Measurements from ENCODE around the gene CDC42.
"Not testable (repeated sequence)": the region's sequence is repeated elsewhere in the genome, so short reads cannot be mapped to it uniquely, and the experiment has no call there.

The CDC42 gene

DNA sequence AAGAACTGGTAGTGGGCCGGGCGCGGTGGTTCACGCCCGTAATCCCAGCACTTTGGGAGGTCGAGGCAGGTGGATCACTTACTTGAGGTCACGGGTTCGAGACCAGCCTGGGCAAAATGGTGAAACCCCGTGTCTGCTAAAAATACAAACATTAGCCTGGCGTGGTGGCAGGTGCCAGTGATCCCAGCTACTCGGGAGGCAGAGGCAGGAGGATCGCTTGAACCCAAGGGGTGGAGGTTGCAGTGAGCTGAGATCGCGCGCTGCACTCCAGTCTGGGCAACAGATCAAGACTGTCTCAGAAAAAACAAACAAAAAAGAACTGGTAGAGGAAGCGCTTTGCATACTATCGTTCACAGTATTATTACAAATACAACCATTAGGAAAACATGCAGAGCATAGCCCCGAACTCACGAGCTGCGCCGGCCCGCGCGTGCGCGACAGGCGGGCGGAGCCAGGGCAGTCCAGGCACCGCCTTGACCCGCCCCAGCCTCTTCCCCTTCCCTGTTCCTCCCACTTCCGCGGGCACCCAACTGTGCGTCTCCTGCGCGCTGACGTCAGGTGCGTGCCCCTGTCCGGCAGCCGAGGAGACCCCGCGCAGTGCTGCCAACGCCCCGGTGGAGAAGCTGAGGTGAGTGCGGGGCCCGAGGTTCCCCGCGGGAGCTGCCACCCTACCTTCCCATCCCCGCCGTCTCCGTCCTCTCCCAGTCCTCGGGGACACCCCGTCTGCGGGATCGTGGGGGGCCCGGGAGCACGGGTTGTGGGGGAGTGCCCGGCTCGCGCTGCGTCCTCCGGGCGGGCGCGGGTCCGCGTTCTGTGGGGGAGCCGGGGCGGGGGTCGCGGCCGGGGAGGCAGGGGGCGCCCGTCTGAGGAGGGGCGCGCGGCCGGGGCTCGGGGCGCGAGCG is at the start of gene CDC42:
Gene CDC42 (plus strand): TSS at position 595 of the 902 bp plus-strand sequence. CDS start 25,770 bp downstream, outside the sequence.
- DNase-seq (ENCODE audit: low read depth in 2 of 2, low spot score in 1 of 2): peak; percentile 91 to 92

DNA sequence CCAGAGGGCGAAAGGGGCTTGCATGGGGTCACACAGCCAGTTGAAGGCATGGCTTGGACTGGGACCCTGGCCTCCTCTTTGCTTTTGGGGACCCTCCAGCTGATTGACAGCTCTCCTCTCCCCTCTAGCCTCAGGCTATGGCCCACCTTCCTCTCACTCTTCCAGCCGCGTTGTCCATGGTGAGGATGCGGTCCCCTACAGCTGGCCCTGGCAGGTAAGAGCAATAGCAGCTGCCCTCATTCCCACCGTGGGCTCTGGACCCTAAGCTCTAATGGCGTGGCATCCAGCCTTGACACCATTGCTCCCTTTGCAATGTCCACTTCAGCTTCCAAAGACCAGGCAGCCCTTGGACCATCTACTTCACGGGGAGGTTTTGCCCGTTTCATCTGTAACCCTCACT is 49.6 kb upstream of the CDC42 start:
- not testable (repeated sequence) for DNase-seq (ENCODE audit: low read depth in 2 of 2, low spot score in 1 of 2)

DNA sequence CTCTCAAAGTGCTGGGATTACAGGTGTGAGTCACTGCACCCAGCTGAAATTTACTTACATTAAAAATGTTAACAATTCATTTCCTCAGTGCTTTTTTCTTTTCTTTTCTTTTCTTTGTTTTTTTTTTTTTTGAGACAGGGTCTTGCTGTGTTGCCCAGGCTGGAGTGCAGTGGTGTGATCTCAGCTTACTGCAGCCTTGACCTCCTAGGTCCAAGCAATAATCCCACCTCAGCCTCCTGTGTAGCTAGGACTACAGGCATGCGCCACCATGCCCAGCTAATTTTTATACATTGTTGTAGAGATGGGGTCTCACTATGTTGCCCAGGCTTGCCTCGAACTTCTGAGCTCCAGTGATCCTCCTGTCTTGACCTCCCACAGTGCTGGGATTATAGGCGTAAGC is 48.5 kb upstream of the CDC42 start:
- DNase-seq (ENCODE audit: low read depth in 2 of 2, low spot score in 1 of 2): not testable (repeated sequence)

DNA sequence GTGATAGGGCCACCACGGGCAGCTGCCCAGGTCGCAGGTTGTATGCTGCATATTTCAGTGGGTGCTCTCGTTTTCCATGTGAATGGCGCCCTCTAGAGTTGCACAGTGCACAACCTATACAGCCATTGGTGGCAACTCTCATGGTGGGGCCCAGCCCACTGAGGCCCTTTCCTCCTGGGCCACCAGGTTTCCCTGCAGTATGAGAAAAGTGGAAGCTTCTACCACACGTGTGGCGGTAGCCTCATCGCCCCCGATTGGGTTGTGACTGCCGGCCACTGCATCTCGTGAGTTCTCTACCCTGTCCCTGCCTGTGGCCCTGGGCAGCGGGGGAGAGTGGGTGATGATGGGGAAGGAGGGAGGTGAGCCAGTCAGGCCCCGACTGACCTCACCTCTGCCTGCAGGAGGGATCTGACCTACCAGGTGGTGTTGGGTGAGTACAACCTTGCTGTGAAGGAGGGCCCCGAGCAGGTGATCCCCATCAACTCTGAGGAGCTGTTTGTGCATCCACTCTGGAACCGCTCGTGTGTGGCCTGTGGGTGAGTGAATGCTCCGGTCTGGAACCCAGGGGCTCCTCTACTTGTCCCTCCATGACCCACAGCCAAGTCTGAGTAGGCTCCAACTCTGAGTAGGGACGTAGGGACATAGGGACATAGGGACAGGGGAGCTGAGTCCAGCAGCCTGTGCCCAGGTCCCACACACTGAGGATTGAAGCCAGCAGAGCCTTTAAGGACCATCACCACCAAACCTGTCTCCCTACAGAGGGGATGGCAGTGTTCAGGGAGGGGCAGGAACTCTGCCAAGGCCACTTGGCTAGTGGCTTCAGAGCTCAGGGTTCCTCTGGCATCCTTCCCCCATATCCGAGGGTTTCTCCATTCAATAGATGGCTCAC is 47.0 kb upstream of the CDC42 start:
- not testable (repeated sequence) for DNase-seq (ENCODE audit: low read depth in 2 of 2, low spot score in 1 of 2)

DNA sequence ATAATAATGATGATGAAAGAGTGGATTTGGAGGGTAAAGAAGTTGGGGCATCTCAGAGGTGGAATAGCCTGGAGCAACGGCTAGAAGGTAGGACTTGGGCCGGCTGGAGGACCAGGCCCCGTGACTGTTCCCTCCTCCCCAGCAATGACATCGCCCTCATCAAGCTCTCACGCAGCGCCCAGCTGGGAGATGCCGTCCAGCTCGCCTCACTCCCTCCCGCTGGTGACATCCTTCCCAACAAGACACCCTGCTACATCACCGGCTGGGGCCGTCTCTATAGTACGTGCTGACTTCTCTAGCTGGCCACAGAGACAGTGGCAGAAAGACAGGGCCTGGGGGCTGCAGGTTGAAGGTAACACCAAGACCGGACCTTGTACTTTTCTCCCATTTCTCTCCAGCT is 45.8 kb upstream of the CDC42 start:
- DNase-seq (ENCODE audit: low read depth in 2 of 2, low spot score in 1 of 2): not testable (repeated sequence)

DNA sequence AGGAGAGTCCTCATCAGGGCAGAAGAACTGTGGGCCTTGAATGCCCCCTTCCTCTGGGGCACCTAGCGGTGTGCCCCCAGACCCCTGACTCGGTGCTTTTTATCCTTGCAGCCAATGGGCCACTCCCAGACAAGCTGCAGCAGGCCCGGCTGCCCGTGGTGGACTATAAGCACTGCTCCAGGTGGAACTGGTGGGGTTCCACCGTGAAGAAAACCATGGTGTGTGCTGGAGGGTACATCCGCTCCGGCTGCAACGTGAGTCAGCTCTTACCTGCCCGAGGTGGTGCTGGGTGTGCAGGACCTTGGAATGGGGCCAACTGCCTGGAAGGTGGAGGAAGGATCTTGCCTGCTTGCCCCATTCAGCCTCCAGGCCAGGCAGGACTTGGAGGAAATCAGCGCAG is 45.2 kb upstream of the CDC42 start:
- not testable (repeated sequence) for DNase-seq (ENCODE audit: low read depth in 2 of 2, low spot score in 1 of 2)

DNA sequence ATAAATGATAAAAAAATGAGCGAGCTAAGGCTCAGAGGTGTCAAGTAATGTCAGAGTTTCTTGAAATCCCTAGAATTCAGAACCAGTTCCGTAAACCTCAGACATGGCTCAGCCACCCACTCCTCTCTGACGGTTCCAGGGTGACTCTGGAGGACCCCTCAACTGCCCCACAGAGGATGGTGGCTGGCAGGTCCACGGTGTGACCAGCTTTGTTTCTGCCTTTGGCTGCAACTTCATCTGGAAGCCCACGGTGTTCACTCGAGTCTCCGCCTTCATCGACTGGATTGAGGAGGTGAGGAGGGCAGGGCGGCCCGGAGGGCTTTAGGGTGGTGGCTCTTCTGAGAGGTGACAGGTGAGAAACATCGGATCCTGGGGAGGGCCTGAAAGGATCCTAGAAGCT is 42.9 kb upstream of the CDC42 start:
- DNase-seq (ENCODE audit: low read depth in 2 of 2, low spot score in 1 of 2): not testable (repeated sequence)

DNA sequence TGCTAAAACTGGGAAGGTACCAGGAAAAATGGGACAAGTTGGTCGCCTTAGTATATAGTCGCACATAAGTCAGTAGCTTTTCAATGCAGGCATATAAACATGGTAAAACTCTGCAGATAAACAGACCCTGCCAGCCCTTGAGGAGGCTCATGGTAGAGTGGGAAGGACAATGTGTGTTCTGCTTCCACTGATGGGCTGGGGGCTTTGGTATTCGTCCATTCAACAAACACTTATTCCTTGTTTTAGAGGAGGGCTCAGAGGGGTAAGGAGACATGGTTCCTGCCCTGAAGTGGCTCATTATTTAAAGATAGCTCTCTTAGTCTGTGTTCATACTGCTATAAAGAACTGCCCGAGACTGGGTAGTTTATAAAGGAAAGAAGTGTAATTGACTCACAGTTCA is 39.8 kb upstream of the CDC42 start:
- DNase-seq (ENCODE audit: low read depth in 2 of 2, low spot score in 1 of 2): not testable (repeated sequence)

DNA sequence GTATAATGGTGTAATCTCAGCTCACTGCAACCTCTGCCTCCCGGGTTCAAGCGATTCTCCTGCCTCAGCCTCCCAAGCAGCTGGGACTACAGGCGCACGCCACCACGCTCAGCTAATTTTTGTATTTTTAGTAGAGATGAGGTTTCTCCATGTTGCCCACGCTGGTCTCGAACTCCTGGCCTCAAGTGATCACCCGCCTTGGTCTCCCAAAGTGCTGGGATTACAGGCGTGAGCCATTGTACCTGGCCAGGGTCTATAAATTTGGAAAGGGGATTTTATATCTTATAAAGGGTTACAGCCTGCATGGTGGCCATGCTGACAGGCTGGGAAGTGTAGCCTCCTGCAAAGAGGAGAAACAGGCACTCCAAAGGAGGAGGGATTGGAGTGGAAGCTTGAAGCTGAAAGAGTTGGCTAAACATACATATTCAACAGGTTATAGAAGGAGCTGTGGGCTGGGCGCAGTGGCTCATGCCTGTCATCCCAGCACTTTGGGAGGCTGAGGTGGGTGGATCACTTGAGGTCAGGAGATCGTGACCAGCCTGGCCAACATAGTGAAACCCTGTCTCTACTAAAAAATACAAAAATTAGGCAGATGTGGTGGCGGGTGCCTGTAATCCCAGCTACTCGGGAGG is 37.8 kb upstream of the CDC42 start:
- not testable (repeated sequence) for DNase-seq (ENCODE audit: low read depth in 2 of 2, low spot score in 1 of 2)

DNA sequence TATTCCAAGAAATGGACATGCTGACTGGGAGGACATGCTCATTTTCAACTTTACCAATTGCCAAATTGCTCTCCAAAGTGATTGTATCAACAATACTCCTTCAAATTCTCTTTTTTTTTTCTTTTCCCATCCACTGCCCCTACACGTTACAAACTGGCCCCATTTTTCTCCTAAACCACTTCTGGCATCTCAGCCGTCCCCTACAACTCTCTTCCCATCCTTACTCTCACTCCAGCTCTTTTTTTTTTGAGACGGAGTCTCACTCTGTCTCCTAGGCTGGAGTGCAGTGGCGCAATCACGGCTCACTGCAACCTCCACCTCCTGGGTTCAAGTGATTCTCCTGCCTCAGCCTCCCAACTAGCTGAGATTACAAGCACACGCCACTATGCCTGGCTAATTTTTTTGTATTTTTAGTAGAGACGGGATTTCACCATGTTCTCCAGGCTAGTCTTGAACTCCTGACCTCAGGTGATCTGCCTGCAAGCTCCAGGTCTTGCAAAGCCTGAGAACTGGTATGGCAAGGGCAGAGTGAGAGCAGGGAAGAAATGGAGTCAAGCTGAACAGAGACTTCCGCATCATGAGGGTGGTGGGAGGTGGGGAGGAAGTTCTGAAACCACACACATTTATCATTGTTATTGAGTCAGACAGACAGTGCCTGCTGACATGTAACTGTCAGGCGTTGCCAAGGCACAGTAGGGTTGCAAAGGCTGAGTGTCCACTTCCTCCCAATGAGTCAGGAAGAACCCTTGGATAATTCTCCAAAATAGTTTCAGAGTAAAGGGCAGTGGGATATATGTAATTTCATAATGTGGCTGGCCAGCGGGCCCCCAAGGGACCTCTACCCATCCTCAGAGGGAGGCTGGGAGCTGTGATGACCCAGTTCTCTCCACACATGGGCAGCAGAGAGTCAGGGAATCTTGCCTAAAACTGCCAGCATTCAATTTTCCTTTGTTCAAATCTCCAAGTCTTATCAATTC is 33.6 kb upstream of the CDC42 start:
- DNase-seq (ENCODE audit: low read depth in 2 of 2, low spot score in 1 of 2): peak; percentile 20 to 49

DNA sequence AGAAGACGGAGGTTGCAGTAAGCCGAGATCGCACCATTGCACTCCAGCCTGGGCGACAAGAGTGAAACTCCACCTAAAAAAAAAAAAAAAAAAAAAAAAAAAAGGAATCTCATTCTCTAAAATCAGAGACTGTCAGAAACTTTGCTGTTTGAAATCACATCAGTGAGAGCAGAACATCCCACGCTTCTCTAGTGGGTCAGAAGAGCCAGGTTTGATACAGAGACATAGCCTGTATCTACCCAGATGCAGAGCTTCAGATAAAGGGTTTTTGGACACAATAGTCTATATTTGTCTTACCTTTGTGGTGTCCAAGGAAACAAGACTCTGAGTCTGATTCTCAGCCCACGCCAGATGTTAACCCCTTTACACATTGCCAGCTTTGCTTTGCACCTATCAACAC is 31.4 kb upstream of the CDC42 start:
- DNase-seq (ENCODE audit: low read depth in 2 of 2, low spot score in 1 of 2): no peak

DNA sequence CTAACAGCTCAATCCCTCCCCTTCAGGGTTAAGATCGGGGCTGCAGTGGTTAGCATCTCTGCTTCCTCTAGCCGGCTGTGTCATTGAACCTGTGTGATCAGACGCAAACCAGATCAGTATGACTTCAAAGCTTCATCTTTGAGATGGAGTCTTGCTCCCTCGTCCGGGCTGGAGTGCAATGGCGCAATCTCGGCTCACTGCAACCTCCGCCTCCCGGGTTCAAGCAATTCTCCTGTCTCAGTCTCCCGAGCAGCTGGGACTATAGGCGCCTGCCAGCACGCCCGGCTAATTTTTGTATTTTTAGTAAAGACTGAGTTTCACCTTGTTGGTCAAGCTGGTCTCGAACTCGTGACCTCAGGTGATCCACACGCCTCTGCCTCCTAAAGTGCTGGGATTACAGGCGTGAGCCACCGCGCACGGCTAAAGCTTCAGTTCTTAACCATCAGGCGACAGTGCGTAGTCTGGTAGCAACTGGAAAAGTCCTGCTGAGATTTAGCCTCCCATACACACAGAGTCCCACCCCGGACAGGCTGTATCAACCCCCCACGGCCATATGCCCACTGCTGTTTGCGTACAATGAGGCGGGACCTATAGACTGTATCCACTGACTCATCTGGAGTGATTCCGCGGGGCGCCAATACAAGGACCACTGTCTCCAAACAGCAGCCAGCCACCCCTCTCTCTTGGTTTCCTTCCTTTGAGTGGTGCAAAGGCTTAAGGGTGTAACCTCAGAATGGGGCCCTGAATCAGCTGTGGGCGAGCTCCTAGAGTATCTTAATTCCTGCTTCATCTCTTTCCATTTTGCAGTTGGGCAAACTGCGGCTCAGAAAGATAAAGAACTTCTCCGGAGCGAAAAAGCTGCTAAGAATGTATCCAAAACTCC is 27.8 kb upstream of the CDC42 start:
- peak; percentile 43 to 45 for DNase-seq (ENCODE audit: low read depth in 2 of 2, low spot score in 1 of 2)

DNA sequence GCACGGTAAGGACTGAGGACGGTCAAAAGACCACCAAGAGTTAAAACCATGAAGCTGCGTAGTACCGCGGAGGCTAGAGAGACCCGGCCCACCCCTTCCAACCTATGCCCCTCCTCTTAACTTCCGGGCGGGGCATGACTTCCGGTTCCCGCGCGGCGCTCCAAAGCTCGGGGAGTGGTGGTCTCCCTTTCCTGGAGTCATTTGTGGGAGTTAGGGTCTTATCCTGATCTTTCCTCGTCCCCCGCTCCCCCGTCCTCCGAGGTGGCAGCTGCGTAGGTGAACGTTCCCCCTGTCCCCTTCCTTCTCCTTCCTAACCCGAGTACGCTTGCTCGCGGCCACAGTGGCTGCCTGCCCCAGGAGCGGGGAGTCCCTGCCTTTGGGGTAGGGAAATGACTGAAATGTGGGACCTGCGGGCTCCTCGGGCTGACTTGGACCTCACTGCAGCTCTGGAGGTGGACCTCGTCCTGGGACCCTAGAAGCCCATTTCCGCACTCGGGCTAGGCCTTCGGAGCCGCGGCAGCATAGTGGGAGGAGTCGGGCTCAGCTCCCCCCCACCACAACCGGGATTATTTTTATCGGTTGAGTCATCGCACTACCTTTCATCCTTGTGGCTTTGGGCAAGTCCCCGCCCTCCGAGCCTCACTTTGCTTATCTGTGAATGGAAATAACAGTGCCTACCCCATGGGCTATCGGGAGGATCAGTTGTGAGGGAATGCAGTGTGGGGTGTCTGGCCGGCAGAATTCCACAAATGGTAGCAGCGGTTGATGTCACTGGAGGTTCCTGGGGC is 26.9 kb upstream of the CDC42 start:
- DNase-seq (ENCODE audit: low read depth in 2 of 2, low spot score in 1 of 2): peak; percentile 75 to 83

DNA sequence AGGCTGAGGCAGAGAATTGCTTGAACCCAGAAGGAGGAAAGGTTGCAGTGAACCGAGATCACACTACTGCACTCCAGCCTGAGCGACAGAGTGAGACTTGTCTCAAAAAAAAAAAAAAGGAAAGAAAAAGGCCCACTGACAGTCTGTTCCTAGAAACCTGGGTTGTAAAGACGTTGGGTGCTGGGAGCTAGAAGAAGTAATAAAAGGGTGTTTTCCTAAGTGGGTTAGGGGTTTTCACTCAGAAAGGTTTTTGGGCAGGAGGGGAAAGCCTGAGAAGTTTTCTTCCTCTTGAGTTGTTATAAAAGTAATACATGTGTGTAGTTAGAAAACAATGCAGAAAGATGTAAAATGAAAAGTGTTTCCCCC is 25.6 kb upstream of the CDC42 start:
- DNase-seq (ENCODE audit: low read depth in 2 of 2, low spot score in 1 of 2): no peak

DNA sequence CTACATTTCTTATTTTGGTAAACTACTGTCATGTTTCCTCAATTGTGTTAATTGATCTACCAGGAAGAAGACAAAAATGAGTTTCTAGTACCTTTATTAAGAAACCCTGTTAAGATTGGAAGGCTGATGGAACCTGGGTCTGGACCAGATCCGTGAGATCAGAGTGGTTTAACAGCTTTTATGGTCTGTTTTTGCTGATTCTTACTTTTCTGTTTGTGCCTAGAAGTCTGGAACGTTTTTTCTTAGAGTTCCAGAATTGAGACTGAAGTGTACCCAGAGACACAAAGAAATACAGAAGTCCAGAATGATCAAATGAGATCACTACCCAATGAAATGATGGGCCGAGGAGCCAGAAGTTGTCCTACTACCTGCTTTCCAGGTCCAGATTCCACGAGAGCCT is 22.5 kb upstream of the CDC42 start:
- DNase-seq (ENCODE audit: low read depth in 2 of 2, low spot score in 1 of 2): no peak

DNA sequence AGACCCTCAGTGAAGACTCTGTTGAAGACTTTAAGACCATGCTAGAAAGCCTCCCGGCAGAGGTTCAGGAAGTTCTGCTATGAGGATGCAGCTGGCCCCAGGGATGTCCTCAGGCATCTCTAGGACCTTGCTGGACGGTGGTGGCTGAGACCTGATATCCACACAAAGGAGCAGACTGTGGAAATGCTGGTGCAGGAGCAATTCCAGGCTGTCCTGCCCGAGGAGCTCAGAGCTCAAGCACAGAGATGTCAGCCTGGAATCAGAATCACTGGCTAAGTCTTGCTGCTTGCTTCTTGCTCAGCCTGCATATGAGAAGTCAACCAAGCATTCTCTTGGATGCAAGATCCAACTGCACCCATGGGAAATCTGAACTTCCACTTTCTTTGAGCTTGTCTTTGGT is 22.0 kb upstream of the CDC42 start:
- DNase-seq (ENCODE audit: low read depth in 2 of 2, low spot score in 1 of 2): no peak

DNA sequence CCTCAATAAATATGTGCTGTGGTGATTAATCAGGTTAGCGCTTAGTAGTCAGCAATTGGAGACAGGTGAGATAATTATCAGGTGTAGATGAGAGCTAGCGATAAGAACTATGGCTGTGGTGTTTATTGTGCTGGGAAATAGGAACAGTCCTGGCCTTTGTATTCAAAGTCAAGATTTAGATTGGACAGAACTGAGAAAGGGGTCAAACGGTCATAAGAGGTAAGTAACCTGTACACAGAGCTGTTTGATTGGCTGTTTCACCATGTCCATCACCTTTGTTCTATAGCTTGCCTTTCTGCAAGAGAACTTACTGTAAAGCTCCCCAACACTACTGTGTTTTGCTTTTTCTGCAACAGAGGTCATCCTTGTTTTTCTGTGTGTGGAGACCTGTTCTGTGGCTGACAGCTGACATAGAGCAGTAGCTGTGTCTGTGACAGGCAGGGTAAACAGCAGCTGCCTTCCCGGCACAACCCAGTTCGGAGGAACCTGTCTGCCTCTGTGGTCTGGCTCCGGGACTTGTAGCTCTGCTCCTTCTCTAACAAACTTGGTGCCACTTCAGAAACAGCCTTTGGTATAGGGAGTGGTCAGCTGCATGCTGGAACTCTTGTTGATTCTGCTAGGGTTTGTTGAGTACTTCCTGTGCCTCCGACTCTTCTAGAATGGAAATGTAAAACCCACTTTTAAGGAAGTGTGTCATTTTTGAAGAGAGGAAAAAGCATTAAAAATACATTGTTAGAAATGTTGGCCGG is 21.1 kb upstream of the CDC42 start:
- DNase-seq (ENCODE audit: low read depth in 2 of 2, low spot score in 1 of 2): no peak

DNA sequence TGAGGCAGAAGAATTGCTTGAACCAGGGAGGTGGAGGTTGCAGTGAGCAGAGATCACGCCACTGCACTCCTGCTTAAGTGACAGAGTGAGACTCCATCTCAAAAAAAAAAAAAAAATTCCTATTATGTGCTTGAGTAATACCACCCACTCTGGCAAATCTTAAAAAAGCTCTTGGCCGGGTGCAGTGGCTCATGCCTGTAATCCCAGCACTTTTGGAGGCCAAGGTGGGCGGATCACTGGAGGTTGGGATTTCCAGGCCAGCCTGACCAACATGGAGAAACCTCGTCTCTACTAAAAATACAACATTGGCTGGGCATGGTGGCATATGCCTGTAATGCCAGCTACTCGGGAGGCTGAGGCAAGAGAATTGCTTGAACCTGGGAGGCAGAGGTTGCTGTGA is 17.7 kb upstream of the CDC42 start:
- DNase-seq (ENCODE audit: low read depth in 2 of 2, low spot score in 1 of 2): not testable (repeated sequence)

All from stimulated activated CD8-positive, alpha-beta memory T cell treated with anti-CD3 and anti-CD28 coated beads, Interleukin-4, amount 100 ng/mL, for 4 hours (primary cell).